Fibroblast of skin of back (primary cell): ENCODE data around the gene GLB1L3.
"Not testable (repeated sequence)": the region's sequence is repeated elsewhere in the genome, so short reads cannot be mapped to it uniquely, and the experiment has no call there.

Experiments
- DNase-seq: peaks from one replicate; pipeline ENCODE4 v3.0.0-alpha.2; 2013

Gene GLB1L3

DNA sequence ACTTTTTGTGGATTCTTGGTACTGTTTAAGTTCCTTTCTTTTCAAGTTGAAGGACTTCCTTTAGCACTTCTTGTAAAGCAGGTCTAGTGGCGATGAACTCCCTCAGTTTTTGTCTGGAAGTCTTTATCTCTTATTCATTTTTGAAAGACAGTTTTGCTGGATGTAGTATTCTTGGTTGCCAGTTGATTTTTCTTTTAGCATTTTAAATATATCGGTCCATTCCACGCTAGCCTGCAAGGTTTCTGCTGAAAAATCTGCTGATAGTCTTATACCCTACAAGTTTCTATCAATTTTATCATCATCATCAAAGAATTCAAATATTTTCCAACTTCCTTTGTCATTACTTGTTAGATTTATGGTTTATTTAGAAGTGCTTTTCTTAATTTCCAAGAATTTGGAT lies 40.9 kb downstream of the GLB1L3 start:
- DNase-seq, result no peak

DNA sequence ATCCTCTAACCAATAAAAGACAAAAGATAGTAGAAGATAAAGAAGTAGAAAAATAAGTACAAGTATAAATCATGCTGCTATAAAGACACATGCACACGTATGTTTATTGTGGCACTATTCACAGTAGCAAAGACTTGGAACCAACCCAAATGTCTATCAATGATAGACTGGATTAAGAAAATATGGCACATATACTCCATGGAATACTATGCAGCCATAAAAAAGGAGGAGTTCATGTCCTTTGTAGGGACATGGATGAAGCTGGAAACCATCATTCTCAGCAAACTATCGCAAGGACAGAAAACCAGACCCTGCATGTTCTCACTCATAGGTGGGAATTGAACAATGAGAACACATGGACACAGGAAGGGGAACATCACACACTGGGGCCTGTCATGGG lies 45.2 kb downstream of the GLB1L3 start:
- DNase-seq, result not testable (repeated sequence)

GRCh38 chr11:134322553-134322952 lies 46.4 kb downstream of the GLB1L3 start:
- DNase-seq, result no peak

- no peak for DNase-seq
Measured at GRCh38 chr11:134328433-134328832, 52.3 kb downstream of the GLB1L3 start.

DNA sequence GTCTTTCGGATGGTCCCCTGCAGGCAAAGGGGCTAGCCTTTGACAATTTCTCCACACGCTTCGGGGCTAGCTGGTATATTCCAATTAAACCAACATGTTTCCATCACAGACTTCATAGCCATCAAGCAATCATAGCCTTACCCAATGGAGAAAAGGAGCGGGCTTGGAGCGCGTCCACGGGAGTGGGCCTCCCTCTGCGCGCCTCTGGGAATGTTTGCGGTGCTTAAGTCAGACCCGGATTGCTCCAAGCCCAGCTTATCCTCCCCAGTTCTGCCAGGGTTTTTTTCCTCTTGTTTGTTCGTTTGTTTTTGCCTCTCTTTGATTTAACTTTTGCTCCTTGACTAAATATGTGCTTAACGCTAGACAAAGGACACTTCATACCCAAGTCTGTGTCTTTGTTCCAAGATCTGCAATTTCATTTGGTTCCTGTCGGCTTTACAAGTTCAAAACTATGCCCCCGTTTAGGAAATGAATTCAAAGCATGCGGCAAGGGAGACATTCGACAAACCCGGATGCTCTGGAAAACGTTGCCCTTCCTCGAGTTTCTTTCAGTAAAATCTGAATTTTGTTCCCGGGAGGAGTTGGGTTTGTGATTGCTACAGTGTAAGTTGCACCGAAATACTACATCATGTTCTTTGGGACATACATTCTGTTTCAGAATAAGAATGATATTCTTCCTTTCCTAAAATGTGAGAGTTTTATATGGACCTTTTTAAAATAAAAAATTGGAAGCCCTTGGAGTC lies 54.6 kb downstream of the GLB1L3 start:
- no peak for DNase-seq

GRCh38 chr11:134331354-134332188 lies 55.4 kb downstream of the GLB1L3 start, which contains the start of gene GLB1L2:
GLB1L2 (plus strand) TSS chr11:134331988; CDS start chr11:134332062, 74 bp downstream.
- peak; percentile 33 for DNase-seq

- DNase-seq, result no peak
Measured at GRCh38 chr11:134332189-134332631, 56.0 kb downstream of the GLB1L3 start.

GRCh38 chr11:134332782-134333181 lies 56.6 kb downstream of the GLB1L3 start:
- DNase-seq, result no peak

DNA sequence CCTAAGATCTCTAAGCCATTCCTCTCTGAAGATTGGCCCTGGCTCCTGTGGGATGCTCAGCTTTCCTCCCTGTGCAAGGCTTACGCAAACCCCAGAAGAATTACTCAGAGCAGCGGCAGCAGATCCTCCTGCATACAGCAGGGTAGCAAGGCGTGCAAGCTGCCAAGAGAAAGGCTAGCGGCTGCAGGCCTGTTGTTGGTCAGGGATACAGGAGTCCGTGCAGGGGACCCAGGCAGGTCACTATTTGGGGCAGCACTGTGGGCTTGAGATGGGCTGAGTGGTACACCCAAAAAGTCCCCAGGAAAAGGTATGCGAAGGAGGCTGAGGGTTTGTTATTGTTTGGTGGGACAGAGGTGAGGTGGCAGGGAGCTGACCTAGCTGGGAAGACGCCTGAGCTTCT lies 57.1 kb downstream of the GLB1L3 start:
- DNase-seq, result no peak

- no peak for DNase-seq
Measured at GRCh38 chr11:134333946-134334345, 57.8 kb downstream of the GLB1L3 start.

- DNase-seq, result no peak
Measured at GRCh38 chr11:134334796-134335571, 58.8 kb downstream of the GLB1L3 start.

DNA sequence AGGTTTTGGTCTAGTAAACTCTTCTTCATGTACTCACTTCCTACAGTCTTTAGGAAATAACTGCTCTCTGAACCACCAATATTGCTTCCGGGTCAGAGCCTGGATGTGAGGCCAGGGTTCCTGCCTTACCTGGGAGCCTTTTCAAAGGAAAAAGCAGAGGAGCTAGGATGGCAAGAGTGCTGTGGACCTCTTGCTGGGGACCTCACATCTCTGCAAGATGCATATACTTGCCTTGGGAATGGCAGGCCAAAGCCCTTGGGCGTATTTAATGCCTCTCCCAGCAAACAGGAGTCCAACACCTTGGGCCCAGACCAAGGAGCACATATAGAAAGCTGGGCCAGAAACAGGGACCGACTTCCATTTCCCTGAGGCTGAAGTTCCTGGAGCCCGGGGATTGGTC lies 60.9 kb downstream of the GLB1L3 start:
- DNase-seq, result no peak

GRCh38 chr11:134338068-134338467 lies 61.9 kb downstream of the GLB1L3 start:
- DNase-seq, result no peak

GRCh38 chr11:134338654-134339053 lies 62.5 kb downstream of the GLB1L3 start:
- no peak for DNase-seq

DNA sequence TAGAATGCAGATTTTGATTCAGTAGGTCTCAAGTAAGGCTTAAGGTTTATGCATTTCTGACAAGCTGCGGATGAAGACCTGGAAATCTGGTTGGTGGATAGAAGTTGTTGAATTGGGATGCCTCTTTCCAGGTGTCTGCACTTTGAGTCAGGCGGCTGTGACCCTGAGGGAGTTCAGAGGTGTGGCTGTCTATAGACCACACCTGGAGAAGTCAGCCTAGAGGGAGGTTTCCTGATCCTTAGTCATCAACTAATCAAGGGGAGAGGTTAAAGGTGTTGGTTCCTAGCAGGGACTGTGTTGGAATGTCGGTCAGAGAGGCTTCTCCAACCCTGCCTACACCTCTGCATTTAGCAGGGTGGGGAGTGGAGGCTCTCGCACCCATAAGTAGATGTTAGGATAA lies 63.6 kb downstream of the GLB1L3 start:
- no peak for DNase-seq

GRCh38 chr11:134340354-134340964 lies 64.3 kb downstream of the GLB1L3 start:
- no peak for DNase-seq

DNA sequence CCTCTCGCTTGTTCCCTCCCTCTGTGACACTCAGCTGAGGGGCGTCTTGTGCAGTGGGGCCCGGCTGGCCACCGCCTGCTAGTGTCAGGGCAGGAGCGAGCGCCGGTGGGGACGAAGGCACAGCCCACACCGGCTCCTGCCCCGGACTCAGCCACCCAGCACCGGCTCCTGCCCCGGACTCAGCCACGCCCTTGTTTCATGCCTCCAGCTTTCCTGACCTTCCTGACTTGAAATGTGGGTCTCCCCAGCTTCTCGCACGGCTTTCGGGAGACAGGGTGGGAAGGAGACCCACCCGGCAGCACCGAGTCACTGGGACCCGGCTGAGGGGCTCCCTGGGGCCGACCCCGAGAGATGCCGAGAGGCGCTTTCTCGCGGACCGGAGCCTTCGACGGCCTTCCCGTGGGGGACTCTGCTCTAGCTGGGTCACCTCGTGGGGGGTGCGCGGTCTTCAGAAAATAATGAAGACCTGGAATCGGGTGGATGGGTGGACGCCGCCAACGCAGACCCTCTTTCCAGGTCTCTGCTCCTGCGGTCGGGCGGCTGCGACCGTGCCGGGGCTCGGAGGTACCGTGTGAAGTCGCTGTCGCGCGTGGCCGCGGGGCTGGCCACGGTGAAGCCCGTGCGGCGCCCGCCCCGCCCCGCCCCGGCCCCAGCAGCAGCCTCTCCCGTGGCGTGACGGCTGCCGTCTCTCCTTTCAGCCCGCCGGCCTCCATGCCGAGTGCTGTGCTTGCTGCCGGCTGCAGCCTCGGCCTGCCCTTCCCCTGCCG lies 65.8 kb downstream of the GLB1L3 start:
- DNase-seq, result no peak

- no peak for DNase-seq
Measured at GRCh38 chr11:134342572-134343340, 66.6 kb downstream of the GLB1L3 start.

- no peak for DNase-seq
Measured at GRCh38 chr11:134343646-134344045, 67.5 kb downstream of the GLB1L3 start.

DNA sequence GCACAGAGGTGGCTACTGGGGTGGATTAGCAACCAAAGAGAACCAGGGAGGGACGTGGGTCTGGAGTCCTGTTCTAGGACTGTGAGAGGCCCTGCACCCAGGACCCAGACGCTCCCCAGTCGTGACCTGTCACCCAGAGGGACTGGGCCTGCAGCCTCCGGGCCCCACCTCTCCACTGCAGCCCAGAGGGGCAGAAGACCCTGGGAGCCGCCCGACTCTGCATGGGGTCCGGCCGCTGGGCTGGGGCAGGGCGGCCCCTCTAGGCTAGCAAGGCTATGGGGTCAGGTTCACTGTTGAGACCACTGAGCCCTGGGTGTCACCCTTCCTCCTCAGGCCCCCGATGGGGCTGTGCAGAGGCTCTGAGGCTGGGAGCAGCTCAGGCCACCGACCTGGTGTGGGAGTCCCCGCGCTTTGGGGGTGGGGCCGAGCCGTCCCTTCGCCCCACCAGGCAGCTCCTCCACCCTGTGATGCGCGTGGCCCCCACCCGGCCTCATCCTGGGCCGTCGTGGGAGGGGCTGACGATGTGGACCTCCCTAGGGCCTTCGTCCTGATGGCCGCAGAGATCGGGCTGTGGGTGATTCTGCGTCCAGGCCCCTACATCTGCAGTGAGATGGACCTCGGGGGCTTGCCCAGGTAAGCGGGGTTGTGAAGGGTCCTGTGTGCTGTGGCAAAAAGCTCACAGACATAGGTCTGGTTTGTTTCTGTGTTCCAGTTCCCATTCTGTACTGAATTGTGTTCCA lies 68.5 kb downstream of the GLB1L3 start:
- not testable (repeated sequence) for DNase-seq
